GM18873 (cell line): ENCODE results near the gene CIAO2A.

Experiments used
- ATAC-seq: cut with Tn5 transposase; IDR thresholded peaks from one replicate; pipeline ENCODE4 v1.9.1; 2021; ENCODE audit warnings: mild to moderate bottlenecking, moderate library complexity, moderate number of reproducible peaks; ENCODE audit not compliant: unreplicated experiment, low FRiP score

Gene CIAO2A

GRCh38 chr15:64045774-64046420 is 47.7 kb downstream of the CIAO2A start:
- ATAC-seq, result no peak

GRCh38 chr15:64045101-64045435 is 48.6 kb downstream of the CIAO2A start:
- ATAC-seq, result no peak

- ATAC-seq, result no peak
Measured at GRCh38 chr15:64044300-64045100, 49.1 kb downstream of the CIAO2A start.

GRCh38 chr15:64038878-64039610 is 54.6 kb downstream of the CIAO2A start:
- ATAC-seq, result no peak

- no peak for ATAC-seq
Measured at GRCh38 chr15:64037966-64038365, 55.7 kb downstream of the CIAO2A start.

GRCh38 chr15:64037116-64037515 is 56.5 kb downstream of the CIAO2A start:
- ATAC-seq, result no peak

- ATAC-seq, result no peak
Measured at GRCh38 chr15:64035525-64035924, 58.1 kb downstream of the CIAO2A start.

- ATAC-seq, result no peak
Measured at GRCh38 chr15:64034519-64034918, 59.1 kb downstream of the CIAO2A start.

GRCh38 chr15:64032329-64032728 is 61.3 kb downstream of the CIAO2A start:
- ATAC-seq, result no peak

GRCh38 chr15:64030123-64030522 is 63.5 kb downstream of the CIAO2A start:
- ATAC-seq, result no peak

GRCh38 chr15:64029633-64030032 is 64.0 kb downstream of the CIAO2A start:
- no peak for ATAC-seq

- ATAC-seq, result no peak
Measured at GRCh38 chr15:64029110-64029509, 64.5 kb downstream of the CIAO2A start.

- ATAC-seq, result no peak
Measured at GRCh38 chr15:64026591-64026990, 67.0 kb downstream of the CIAO2A start.

- ATAC-seq, result no peak
Measured at GRCh38 chr15:64024172-64025050, 69.2 kb downstream of the CIAO2A start.

- ATAC-seq, result no peak
Measured at GRCh38 chr15:64023220-64023619, 70.4 kb downstream of the CIAO2A start.

- ATAC-seq, result no peak
Measured at GRCh38 chr15:64022571-64022970, 71.1 kb downstream of the CIAO2A start.
